ENCODE results near the gene PBXIP1. TPM values are rescaled to one million over a fixed set of nuclear protein-coding genes. Genes with fewer than 3 reads are reported as not detected.

The PBXIP1 gene
- total and polyA plus RNA-seq, 2 of the 13 experiments (the other 11 are each of a cell fraction or from before 2014, with no cell fraction given) = 16.3 to 31.9 TPM

DNA sequence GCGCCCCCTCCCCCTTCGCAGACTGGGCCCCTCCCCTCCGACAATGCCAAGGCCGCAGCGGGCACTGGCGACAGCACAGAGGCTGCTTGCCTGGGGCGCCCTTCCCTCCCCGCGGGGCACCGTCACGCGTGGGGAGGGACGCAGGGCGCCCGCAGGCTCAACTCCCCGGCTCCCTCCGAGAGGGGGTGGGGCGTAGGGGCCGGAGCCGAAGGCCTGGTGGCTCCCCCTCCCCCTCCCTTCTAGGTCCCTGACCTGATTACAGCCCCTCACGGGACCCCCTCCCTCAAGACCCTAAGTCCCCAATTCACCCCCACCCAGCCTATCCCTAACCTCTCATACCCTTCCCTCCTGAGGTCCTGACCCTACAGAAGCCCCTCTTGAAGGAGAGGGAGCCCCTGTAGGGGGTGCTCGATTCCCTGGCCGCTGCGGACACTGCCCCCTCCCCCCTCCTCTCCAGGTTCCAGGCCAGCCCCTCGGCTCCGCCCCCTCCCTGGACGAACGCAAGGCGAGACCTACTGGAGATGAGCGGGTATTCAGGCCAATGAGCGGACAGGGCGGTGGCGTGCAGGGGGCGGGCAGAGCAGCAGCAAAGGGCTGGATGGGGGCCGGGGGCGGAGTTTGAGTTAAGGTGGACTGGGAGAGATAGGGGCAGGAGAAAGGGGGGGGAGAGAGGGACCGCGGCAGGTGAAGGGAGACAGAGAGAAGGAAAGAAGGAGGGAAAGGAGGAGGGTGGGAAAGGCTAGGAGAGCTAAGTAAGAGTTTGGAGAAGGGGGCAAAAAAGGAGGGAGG is 46.0 kb upstream of the PBXIP1 start (continued):
- TF ChIP-seq ZNF619 (CRISPR knock-in tag; IDR thresholded peaks at IDR 0.05) = no peak
- TF ChIP-seq SETDB1 (CRISPR knock-in tag; IDR thresholded peaks at IDR 0.05; ENCODE audit: borderline replicate concordance) = no peak
- peak; percentile 15; the same call in 1 of the 2 replicates for TF ChIP-seq RXRB (CRISPR knock-in tag; IDR thresholded peaks at IDR 0.05; ENCODE audit: borderline replicate concordance)
- TF ChIP-seq, protein P1, sequence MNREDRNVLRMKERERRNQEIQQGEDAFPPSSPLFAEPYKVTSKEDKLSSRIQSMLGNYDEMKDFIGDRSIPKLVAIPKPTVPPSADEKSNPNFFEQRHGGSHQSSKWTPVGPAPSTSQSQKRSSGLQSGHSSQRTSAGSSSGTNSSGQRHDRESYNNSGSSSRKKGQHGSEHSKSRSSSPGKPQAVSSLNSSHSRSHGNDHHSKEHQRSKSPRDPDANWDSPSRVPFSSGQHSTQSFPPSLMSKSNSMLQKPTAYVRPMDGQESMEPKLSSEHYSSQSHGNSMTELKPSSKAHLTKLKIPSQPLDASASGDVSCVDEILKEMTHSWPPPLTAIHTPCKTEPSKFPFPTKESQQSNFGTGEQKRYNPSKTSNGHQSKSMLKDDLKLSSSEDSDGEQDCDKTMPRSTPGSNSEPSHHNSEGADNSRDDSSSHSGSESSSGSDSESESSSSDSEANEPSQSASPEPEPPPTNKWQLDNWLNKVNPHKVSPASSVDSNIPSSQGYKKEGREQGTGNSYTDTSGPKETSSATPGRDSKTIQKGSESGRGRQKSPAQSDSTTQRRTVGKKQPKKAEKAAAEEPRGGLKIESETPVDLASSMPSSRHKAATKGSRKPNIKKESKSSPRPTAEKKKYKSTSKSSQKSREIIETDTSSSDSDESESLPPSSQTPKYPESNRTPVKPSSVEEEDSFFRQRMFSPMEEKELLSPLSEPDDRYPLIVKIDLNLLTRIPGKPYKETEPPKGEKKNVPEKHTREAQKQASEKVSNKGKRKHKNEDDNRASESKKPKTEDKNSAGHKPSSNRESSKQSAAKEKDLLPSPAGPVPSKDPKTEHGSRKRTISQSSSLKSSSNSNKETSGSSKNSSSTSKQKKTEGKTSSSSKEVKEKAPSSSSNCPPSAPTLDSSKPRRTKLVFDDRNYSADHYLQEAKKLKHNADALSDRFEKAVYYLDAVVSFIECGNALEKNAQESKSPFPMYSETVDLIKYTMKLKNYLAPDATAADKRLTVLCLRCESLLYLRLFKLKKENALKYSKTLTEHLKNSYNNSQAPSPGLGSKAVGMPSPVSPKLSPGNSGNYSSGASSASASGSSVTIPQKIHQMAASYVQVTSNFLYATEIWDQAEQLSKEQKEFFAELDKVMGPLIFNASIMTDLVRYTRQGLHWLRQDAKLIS (CRISPR knock-in tag; IDR thresholded peaks at IDR 0.05) = no peak
- no peak for TF ChIP-seq ZNF839 (CRISPR knock-in tag; IDR thresholded peaks at IDR 0.05; ENCODE audit: borderline replicate concordance)
- TF ChIP-seq, protein P2, sequence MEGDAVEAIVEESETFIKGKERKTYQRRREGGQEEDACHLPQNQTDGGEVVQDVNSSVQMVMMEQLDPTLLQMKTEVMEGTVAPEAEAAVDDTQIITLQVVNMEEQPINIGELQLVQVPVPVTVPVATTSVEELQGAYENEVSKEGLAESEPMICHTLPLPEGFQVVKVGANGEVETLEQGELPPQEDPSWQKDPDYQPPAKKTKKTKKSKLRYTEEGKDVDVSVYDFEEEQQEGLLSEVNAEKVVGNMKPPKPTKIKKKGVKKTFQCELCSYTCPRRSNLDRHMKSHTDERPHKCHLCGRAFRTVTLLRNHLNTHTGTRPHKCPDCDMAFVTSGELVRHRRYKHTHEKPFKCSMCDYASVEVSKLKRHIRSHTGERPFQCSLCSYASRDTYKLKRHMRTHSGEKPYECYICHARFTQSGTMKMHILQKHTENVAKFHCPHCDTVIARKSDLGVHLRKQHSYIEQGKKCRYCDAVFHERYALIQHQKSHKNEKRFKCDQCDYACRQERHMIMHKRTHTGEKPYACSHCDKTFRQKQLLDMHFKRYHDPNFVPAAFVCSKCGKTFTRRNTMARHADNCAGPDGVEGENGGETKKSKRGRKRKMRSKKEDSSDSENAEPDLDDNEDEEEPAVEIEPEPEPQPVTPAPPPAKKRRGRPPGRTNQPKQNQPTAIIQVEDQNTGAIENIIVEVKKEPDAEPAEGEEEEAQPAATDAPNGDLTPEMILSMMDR (CRISPR knock-in tag; IDR thresholded peaks at IDR 0.05) = peak; percentile 71
- TF ChIP-seq, protein P3, sequence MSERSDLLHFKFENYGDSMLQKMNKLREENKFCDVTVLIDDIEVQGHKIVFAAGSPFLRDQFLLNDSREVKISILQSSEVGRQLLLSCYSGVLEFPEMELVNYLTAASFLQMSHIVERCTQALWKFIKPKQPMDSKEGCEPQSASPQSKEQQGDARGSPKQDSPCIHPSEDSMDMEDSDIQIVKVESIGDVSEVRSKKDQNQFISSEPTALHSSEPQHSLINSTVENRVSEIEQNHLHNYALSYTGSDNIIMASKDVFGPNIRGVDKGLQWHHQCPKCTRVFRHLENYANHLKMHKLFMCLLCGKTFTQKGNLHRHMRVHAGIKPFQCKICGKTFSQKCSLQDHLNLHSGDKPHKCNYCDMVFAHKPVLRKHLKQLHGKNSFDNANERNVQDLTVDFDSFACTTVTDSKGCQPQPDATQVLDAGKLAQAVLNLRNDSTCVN (CRISPR knock-in tag; IDR thresholded peaks at IDR 0.05; ENCODE audit: borderline replicate concordance) = 0 out of 2 replicates have a peak, but pooled peaks have one; percentile 1
- peak in 1 of 2 experiments; percentile 7; a peak in 1 of 4 replicates for TF ChIP-seq EP300 (IDR thresholded peaks at IDR 0.05; ENCODE audit: low read depth in 2 of 2, low read length in 2 of 2)
- no peak for TF ChIP-seq EP300 (CRISPR knock-in tag; IDR thresholded peaks at IDR 0.05; ENCODE audit: borderline replicate concordance)
- TF ChIP-seq RARG (CRISPR knock-in tag; IDR thresholded peaks at IDR 0.05; ENCODE audit: low read depth) = no peak
- TF ChIP-seq ZNF547 (CRISPR knock-in tag; IDR thresholded peaks at IDR 0.05) = no peak
- no peak for TF ChIP-seq CENPT (CRISPR knock-in tag; IDR thresholded peaks at IDR 0.05; ENCODE audit: low read depth)
- 0 out of 2 replicates have a peak, but pooled peaks have one; percentile 36 for TF ChIP-seq CHD4 (IDR thresholded peaks at IDR 0.05; ENCODE audit: borderline replicate concordance, low read length)
- TF ChIP-seq, protein P4, sequence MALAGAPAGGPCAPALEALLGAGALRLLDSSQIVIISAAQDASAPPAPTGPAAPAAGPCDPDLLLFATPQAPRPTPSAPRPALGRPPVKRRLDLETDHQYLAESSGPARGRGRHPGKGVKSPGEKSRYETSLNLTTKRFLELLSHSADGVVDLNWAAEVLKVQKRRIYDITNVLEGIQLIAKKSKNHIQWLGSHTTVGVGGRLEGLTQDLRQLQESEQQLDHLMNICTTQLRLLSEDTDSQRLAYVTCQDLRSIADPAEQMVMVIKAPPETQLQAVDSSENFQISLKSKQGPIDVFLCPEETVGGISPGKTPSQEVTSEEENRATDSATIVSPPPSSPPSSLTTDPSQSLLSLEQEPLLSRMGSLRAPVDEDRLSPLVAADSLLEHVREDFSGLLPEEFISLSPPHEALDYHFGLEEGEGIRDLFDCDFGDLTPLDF (CRISPR knock-in tag; IDR thresholded peaks at IDR 0.05) = no peak
- TF ChIP-seq, protein P5, sequence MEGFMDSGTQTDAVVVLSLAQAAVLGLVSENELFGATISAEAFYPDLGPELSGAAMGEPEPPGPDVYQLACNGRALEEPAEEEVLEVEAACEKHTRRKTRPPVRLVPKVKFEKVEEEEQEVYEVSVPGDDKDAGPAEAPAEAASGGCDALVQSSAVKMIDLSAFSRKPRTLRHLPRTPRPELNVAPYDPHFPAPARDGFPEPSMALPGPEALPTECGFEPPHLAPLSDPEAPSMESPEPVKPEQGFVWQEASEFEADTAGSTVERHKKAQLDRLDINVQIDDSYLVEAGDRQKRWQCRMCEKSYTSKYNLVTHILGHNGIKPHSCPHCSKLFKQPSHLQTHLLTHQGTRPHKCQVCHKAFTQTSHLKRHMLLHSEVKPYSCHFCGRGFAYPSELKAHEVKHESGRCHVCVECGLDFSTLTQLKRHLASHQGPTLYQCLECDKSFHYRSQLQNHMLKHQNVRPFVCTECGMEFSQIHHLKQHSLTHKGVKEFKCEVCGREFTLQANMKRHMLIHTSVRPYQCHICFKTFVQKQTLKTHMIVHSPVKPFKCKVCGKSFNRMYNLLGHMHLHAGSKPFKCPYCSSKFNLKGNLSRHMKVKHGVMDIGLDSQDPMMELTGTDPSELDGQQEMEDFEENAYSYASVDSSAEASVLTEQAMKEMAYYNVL (CRISPR knock-in tag; IDR thresholded peaks at IDR 0.05; ENCODE audit: borderline replicate concordance) = peak; percentile 88; the same call in 1 of the 2 replicates
- TF ChIP-seq RAD21 (CRISPR knock-in tag; IDR thresholded peaks at IDR 0.05) = no peak
- no peak for TF ChIP-seq MTA3 (CRISPR knock-in tag; IDR thresholded peaks at IDR 0.05)
- peak; percentile 26; the same call in 1 of the 2 replicates for TF ChIP-seq ARNT2 (CRISPR knock-in tag; IDR thresholded peaks at IDR 0.05; ENCODE audit: low read depth)
